Fibroblast of skin of back (primary cell): ENCODE data around the gene CHD9.
"Not testable (repeated sequence)": the region's sequence is repeated elsewhere in the genome, so short reads cannot be mapped to it uniquely, and the experiment has no call there.

ENCODE experiments used
- DNase-seq: peaks from one replicate; pipeline ENCODE4 v3.0.0-alpha.2; 2013

Gene CHD9

GRCh38 chr16:53135329-53135728, 80.5 kb downstream of the CHD9 start:
- no peak for DNase-seq

- DNase-seq: no peak
These were observed 88.2 kb downstream of the CHD9 start for GRCh38 chr16:53142823-53143568.

DNA sequence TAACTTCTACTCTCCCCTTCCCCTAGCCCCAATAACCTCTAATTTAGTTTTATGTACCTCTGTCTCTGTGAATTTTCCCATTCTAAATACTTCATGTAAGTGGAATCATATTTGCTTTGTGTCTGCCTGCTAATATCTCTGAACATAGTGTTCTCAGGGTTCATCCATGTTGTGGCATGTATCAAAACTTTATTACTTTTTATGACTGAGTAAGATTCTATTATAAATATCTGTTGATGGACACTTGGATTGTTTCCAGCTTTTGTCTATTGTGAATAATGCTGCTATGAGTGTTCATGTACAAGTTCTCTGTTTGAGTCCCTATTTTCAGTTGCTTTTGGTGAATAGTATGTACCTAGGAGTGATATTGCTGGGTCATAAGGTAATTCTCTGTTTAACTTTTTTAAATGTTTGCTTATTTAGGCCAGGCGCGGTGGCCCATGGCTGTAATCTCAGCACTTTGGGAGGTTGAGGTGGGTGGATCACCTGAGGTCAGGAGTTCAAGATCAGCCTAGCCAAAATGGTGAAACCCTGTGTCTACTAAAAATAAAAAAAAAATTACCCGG, 92.8 kb downstream of the CHD9 start:
- DNase-seq: no peak

DNA sequence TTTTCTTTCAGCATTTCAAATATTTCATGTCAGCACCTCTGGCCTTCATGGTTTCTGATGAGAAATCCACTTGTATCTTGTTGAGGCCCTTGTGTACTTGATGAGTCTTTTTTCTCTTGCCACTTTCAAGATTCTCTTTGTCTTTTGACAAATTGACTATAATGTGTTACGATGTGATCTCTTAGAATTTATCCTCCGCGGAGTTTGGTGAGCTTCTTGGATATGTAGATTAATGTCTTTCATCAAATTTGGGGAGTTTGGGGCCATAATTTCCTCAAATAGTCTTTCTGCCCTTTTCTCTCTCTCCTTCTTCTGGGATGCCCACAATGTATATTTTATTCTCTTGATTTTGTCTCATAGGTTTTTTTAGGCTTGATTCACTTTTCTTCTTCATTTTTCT, 96.0 kb downstream of the CHD9 start:
- no peak for DNase-seq

GRCh38 chr16:53152329-53152728, 97.5 kb downstream of the CHD9 start:
- DNase-seq: no peak

GRCh38 chr16:53153130-53153529, 98.3 kb downstream of the CHD9 start:
- DNase-seq: no peak

DNA sequence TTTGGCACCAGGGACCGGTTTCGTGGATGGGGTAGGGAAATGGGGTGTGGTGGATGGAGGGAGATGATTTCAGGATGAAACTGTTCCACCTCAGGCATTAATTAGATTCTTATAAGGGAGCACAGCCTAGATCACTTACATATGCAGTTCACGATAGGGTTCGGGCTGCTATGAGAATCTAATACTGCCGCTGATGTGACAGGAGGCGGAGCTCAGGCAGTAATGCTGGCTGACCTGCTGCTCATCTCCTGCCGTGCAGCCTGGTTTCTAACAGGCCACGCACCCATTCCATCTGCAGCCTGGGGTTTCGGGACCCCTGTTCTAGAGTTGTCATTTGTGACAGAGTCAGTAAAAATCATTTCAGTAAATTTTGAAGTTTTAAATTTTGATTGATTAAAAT, 99.7 kb downstream of the CHD9 start:
- no peak for DNase-seq

- DNase-seq: peak; percentile 32
These were observed 101.7 kb downstream of the CHD9 start for GRCh38 chr16:53156516-53156915.

DNA sequence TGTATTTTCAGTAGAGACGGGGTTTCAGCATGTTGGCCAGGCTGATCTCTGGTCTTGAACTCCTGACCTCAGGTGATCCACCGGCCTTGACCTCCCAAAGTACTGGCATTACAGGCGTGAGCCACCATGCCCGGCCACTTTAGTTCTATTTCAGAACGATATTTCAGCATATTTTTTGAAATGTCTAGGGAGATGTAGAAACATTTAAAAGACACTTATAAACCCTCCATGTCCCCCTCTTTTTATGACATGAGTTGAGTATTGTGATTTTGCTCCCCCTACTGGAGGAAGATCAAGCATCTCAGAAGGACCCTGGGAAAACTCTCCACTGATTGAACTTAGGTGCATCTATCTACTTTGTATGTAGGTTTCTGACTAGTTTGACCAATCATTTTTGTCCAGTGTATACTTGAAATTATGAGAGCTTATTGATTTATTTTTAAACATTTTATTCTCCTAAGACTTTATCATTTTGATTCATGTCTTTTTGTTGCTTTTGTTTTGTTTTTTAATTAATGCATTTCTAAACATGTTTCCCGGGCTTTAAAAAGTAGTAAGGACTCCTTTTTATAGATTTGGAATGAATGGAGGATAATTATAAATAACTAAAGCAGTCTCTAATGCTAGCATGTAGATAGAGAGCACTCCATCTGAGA, 105.1 kb downstream of the CHD9 start:
- DNase-seq: peak; percentile 58

DNA sequence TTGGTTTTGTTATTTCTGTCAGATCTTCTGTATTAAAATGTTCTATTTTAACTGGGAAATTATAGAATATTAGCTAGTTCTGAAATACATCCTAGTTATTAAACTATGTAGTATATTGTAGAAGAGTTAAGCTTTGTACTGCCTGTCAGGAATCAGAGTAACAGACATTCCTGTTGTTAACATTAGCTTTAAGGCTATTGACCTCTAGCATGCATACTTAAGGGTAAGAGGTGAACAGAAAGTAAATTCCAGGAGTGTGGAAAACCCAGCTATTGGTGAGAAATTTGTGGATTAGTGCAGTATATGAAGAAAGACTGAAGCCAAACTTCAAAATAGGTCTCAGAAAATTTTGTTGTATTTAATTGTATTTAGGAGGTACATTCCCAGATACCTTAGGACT, 111.3 kb downstream of the CHD9 start:
- DNase-seq: no peak

- no peak for DNase-seq
These were observed 114.0 kb downstream of the CHD9 start for GRCh38 chr16:53168744-53169143.

DNA sequence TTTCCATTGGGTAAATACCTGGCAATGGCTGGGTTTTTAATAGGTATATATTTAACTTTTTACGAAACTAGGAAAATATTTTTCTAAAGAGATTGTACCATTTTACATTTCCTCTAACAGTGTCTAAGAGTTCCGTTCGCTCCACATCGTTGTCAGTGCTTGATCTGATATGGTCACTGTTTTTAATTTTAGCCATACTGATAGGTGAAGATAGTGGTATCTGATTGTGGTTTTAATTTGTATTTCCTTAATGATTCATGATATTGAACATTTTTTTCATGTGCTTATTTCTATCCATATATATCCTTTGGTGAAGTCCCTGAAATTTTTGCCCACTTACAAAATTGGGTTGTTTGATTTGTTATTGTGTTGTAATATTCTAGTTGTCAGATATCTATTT, 117.7 kb downstream of the CHD9 start:
- DNase-seq: no peak

DNA sequence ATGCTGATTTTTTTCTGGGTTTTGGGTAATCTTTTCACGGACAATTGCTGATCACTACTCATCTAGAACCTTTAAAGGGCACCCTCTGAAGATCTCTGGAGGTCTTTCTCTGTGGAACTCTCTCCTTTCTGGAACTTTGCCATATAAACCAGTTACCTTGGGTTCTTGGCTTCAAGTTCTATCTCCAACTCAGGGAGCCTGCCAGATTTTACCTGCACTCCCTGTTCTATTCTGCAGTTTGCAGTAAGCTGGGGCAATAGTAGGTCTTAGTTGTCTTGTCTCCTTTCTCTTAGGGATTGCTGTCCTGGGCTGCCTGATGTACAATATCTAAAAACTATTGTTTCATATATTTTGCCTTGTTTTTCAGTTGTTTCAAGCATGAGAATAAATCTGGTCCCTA, 120.3 kb downstream of the CHD9 start:
- DNase-seq: no peak

GRCh38 chr16:53176434-53176833, 121.6 kb downstream of the CHD9 start:
- no peak for DNase-seq

- DNase-seq: no peak
These were observed 128.7 kb downstream of the CHD9 start for GRCh38 chr16:53183442-53183841.

DNA sequence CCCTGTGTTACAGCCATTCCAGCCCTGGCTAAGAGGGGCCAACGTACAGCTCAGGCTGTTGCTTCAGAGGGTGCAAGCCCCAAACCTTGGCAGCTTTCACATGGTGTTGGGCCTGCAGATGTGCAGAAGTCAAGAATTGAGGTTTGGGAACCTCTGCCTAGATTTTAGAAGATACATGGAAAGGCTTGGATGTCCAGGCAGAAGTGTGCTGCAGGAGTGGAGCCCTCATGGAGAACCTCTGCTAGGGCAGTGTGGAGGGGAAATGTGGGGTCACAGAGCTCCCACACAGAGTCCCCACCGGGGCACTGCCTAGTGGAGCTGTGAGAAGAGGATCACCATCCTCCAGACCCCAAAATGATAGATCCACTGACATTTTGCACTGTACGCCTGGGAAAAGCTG, 130.9 kb downstream of the CHD9 start:
- DNase-seq: not testable (repeated sequence)

GRCh38 chr16:53187775-53188174, 133.0 kb downstream of the CHD9 start:
- DNase-seq: no peak

DNA sequence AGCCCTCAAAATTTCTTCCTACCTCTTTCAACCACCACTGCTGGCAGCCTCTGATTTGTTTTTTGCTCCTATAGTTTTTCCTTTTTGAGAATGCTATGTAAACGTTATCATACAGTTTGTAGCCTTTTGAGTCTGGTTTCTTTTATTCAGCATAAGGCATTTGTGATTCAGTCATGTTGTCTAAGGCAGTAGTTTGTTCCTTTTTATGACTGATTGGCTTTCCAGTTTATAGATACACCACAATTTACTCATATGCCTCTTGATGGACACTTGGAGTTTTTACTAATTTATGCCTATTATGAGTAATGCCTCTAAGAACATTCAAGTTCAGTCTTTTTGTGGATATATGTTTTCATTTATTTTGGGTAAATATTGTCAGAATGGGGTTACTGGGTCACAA, 136.6 kb downstream of the CHD9 start:
- DNase-seq: no peak

GRCh38 chr16:53198933-53199332, 144.1 kb downstream of the CHD9 start:
- DNase-seq: no peak

- DNase-seq: no peak
These were observed 147.1 kb downstream of the CHD9 start for GRCh38 chr16:53201900-53202299.

DNA sequence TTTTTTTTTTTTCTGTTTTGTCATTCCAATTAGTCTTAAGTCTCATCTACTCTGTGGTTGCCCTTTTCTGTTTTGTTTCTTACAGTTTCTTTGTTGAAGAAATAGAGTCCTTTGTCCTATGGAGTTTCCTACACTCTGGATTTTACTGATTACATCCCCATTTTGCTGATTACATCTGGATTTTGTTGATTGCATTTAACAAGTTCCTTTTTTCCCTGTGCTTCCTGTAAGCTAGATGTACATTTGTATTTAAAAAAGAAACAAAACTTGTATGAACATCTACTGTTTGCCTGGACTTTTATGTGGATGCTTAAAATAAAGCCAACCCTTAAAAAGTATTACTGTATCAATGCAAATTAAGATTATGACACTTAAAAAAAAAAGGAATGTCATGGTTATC, 147.6 kb downstream of the CHD9 start:
- DNase-seq: no peak

DNA sequence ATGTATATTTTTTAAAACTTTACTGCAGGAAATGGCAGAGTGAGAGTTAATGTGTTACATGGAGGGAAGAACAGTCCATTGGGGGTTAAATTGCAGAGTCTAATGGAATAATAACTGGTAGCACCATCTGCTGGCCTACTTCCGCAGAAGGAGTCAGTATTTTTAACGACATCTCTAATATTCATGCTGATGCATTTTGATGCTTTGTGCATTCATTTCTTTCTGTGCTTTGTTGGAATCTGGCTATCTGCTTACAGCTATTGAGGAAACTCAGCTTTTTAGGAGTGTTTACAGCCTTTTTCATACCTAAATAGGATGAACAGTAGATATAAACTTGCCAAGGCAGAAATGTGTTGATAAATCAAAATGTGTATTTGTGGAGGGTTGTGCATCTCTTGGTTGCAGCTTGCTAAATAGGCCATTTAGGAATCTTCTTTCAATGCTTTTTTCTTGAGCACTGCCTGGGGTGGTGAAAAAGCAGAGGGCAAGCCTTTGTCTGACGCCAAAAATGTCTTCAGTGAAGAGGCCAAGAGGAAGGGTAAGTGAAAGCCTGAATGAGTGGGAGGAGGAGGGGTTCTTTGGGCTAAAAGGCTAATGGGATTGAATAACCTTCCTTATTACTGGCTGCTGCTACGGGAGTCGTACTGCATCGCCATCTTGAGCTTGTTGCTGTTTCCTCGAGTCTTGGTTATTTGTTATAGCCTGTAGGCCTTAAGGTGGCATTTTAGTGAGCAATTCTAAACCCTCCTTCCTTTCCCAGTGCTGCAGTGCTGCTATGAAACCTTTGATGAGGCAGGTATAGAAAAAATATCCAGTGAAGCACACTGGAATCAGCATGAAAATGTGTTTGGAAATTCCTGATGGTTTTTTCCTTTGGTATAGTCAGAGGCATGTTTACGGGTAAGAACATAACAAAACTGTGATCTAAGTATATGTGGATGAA, 153.3 kb downstream of the CHD9 start:
- peak; percentile 87 for DNase-seq

DNA sequence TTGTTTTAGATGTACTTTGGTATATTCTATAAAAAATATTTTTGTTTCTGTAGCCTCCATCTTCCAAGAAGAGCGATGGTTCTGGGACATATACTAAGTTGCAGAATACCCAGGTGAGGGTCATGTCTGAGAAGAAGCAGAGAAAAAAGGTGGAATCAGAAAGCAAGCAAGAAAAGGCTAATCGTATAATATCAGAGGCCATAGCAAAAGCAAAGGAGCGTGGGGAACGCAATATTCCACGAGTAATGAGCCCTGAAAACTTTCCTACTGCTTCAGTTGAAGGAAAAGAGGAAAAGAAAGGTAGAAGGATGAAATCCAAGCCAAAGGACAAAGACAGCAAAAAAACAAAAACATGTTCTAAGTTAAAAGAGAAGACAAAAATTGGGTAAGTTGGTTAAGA, 154.6 kb downstream of the CHD9 start:
- no peak for DNase-seq
